Measurements from ENCODE around the gene PRPF6. TPM values are rescaled to one million over a fixed set of nuclear protein-coding genes. Genes with fewer than 3 reads are reported as not detected.

PRPF6 gene
- total and polyA plus RNA-seq, 2 of the 13 experiments (the other 11 are each of a cell fraction or from before 2014, with no cell fraction given): 63.7 to 101 TPM

- no peak for TF ChIP-seq HNF4G (IDR thresholded peaks at IDR 0.05; ENCODE audit: borderline replicate concordance, low read depth, low read length)
- TF ChIP-seq HNF4G (CRISPR knock-in tag; IDR thresholded peaks at IDR 0.05; ENCODE audit: borderline replicate concordance, low read depth): no peak
- no peak for TF ChIP-seq DBP (CRISPR knock-in tag; IDR thresholded peaks at IDR 0.05; ENCODE audit: not compliant biosample characterization)
- TF ChIP-seq GABPB1 (CRISPR knock-in tag; IDR thresholded peaks at IDR 0.05): peak; percentile 42; the same call in 1 of the 2 replicates
- TF ChIP-seq THAP11 (CRISPR knock-in tag; IDR thresholded peaks at IDR 0.05): peak; percentile 18; the same call in 1 of the 2 replicates
- TF ChIP-seq NFIC (IDR thresholded peaks at IDR 0.05; ENCODE audit: low read length): no peak
- 0 out of 2 replicates have a peak, but pooled peaks have one; percentile 13 for TF ChIP-seq EEA1 (CRISPR knock-in tag; IDR thresholded peaks at IDR 0.05; ENCODE audit: borderline replicate concordance)
- no peak for TF ChIP-seq ZNF770 (CRISPR knock-in tag; IDR thresholded peaks at IDR 0.05)
- TF ChIP-seq AGO1 (IDR thresholded peaks at IDR 0.05; ENCODE audit: low read depth, low read length, poor library complexity, severe bottlenecking): no peak
- TF ChIP-seq MLLT10 (CRISPR knock-in tag; IDR thresholded peaks at IDR 0.05): no peak
- no peak for TF ChIP-seq XRCC5 (optimal IDR thresholded peaks at IDR 0.05; ENCODE audit: low read length)
- peak; percentile 53; the same call in 1 of the 2 replicates for TF ChIP-seq MAX (IDR thresholded peaks at IDR 0.05)
- TF ChIP-seq MIXL1 (CRISPR knock-in tag; IDR thresholded peaks at IDR 0.05): no peak
- TF ChIP-seq ZNF580 (CRISPR knock-in tag; IDR thresholded peaks at IDR 0.05; ENCODE audit: borderline replicate concordance, low read depth): no peak; the same call in 1 of the 2 replicates
- peak; percentile 57; the same call in 1 of the 2 replicates for TF ChIP-seq SP4 (CRISPR knock-in tag; IDR thresholded peaks at IDR 0.05)
- no peak for TF ChIP-seq ZNF280D (CRISPR knock-in tag; IDR thresholded peaks at IDR 0.05)
- no peak for TF ChIP-seq ZNF720 (CRISPR knock-in tag; IDR thresholded peaks at IDR 0.05)
- no peak for TF ChIP-seq ZNF737 (CRISPR knock-in tag; IDR thresholded peaks at IDR 0.05; ENCODE audit: borderline replicate concordance)
- 0 out of 2 replicates have a peak, but pooled peaks have one; percentile 14 for TF ChIP-seq AHR (CRISPR knock-in tag; IDR thresholded peaks at IDR 0.05)
- TF ChIP-seq CENPX (CRISPR knock-in tag; IDR thresholded peaks at IDR 0.05): no peak
Observed at GRCh38 chr20:64049060-64049877, 68.3 kb downstream of the PRPF6 start, which contains the start of gene SOX18 (continued).

Measured in HepG2 (cell line).